ENCODE measurements around the gene CDC42BPG. TPM values are rescaled to one million over a fixed set of nuclear protein-coding genes. Genes with fewer than 3 reads are reported as not detected.

Gene CDC42BPG
- total RNA-seq, 1 donor from 2014 or later, result 0.64 TPM

Other genes starting within 250 kb of the CDC42BPG start
- not detected in 2 replicates for gene NRXN2, start 121.5 kb downstream of the CDC42BPG start, total RNA-seq
- 0.34 and 1.3 TPM in 2 replicates for gene RASGRP2, start 100.5 kb downstream of the CDC42BPG start, total RNA-seq
- gene PYGM, start 84.7 kb downstream of the CDC42BPG start, total RNA-seq, result not detected in 2 replicates
- 213 and 277 TPM in 2 replicates for gene SF1, start 66.1 kb downstream of the CDC42BPG start, total RNA-seq
- gene MAP4K2, start 41.4 kb downstream of the CDC42BPG start, total RNA-seq, result 39.6 and 49.6 TPM in 2 replicates
- gene MEN1, start 34.1 kb downstream of the CDC42BPG start, total RNA-seq, result 22.7 and 26.4 TPM in 2 replicates
- gene EHD1, start 34.0 kb upstream of the CDC42BPG start, total RNA-seq, result 142 and 158 TPM in 2 replicates
- gene ATG2A, start 72.6 kb upstream of the CDC42BPG start, total RNA-seq, result 27.6 and 34.5 TPM in 2 replicates
- gene PPP2R5B, start 80.0 kb upstream of the CDC42BPG start, total RNA-seq, result 27.2 and 47.9 TPM in 2 replicates
- gene GPHA2, start 91.2 kb upstream of the CDC42BPG start, total RNA-seq, result not detected in 2 replicates
- gene MAJIN, start 127.5 kb upstream of the CDC42BPG start, total RNA-seq, result 0.68 TPM in 1 of 2 replicates, not detected in the other
- gene BATF2, start 152.3 kb upstream of the CDC42BPG start, total RNA-seq, result 1.3 and 2.7 TPM in 2 replicates
- 191 and 202 TPM in 2 replicates for gene ARL2, start 169.5 kb upstream of the CDC42BPG start, total RNA-seq
- 12.4 and 12.6 TPM in 2 replicates for gene SNX15, start 182.8 kb upstream of the CDC42BPG start, total RNA-seq
- gene SAC3D1, start 196.6 kb upstream of the CDC42BPG start, total RNA-seq, result 16.8 and 17.8 TPM in 2 replicates
- 2.8 and 5.5 TPM in 2 replicates for gene NAALADL1, start 213.9 kb upstream of the CDC42BPG start, total RNA-seq
- gene CDCA5, start 239.4 kb upstream of the CDC42BPG start, total RNA-seq, result 3.7 and 5.1 TPM in 2 replicates
- gene ZFPL1, start 239.6 kb upstream of the CDC42BPG start, total RNA-seq, result 34.7 and 49.8 TPM in 2 replicates